CD4-positive, alpha-beta T cell (primary cell): Measurements from ENCODE around the gene SULT6B1. TPM values are rescaled to one million over a fixed set of nuclear protein-coding genes. Genes with fewer than 3 reads are reported as not detected.

Source experiments
- ATAC-seq: fragments of 200-7000 bp; cut with Tn5 transposase; one replicate; pipeline ENCODE4 v1.10.0; 2022; ENCODE audit warnings: mild to moderate bottlenecking; ENCODE audit not compliant: poor library complexity
- CTCF ChIA-PET: fragments of 350-600 bp; sonication (Branson Sonifier 250); formaldehyde crosslinking; loops from one replicate; lab custom pipeline; 2021; ENCODE audit warnings: antibody characterized with exemption, inconsistent platforms; lab: Charles Lee
- POLR2A ChIA-PET: fragments of 350-600 bp; sonication (Branson Sonifier 250); formaldehyde crosslinking; loops from one replicate; lab custom pipeline; 2021; ENCODE audit warnings: antibody characterized with exemption, inconsistent platforms; lab: Charles Lee
- DNase-seq, 14 experiments: peaks; one replicate each; pipeline ENCODE4 v3.0.0-alpha.2; 2013 to 2020; ENCODE audit warnings: mixed read lengths in 2 of 14
- H3K27ac ChIP-seq, 2 donors: one replicate each; pipeline versions ENCODE4 v1.5.1 to v1.7.0; 2013; ENCODE audit warnings: low read length in 2 of 2, low read depth in 1 of 2, mild to moderate bottlenecking in 1 of 2
- H3K27me3 ChIP-seq, 2 experiments: 1 replicate in 1 of 2; 2 replicates in 1 of 2; pipeline versions ENCODE4 v1.6.1 to v1.7.0; 2013; ENCODE audit warnings: low read length in 2 of 2, control low read depth in 1 of 2, mild to moderate bottlenecking in 1 of 2, moderate library complexity in 1 of 2; ENCODE audit not compliant: insufficient read depth in 2 of 2, control insufficient read depth in 1 of 2
- H3K36me3 ChIP-seq: one replicate; pipeline ENCODE4 v1.6.1; 2013; ENCODE audit warnings: low read length, control low read depth; ENCODE audit not compliant: insufficient read depth
- H3K4me1 ChIP-seq: one replicate; pipeline ENCODE4 v1.6.1; 2013; ENCODE audit warnings: low read length, control low read depth; ENCODE audit not compliant: insufficient read depth
- H3K4me3 ChIP-seq: one replicate; pipeline ENCODE4 v1.5.1; 2013; ENCODE audit warnings: mild to moderate bottlenecking, low read length, moderate library complexity
- H3K9me3 ChIP-seq, 2 experiments: 1 replicate in 1 of 2; 2 replicates in 1 of 2; pipeline versions ENCODE4 v1.6.1 to v1.7.0; 2013; ENCODE audit warnings: low read length in 2 of 2, mild to moderate bottlenecking in 2 of 2, control low read depth in 1 of 2, moderate library complexity in 1 of 2; ENCODE audit not compliant: control insufficient read depth in 1 of 2, insufficient read depth in 1 of 2
- H3K27ac Mint-ChIP-seq: one replicate; pipeline ENCODE4 v1.8.0; 2020; ENCODE audit warnings: mixed read lengths
- H3K27me3 Mint-ChIP-seq: one replicate; pipeline ENCODE4 v1.8.0; 2021; ENCODE audit warnings: mixed read lengths
- H3K36me3 Mint-ChIP-seq: one replicate; pipeline ENCODE4 v1.8.0; 2021; ENCODE audit warnings: low read depth, mixed read lengths
- H3K4me1 Mint-ChIP-seq: one replicate; pipeline ENCODE4 v1.8.0; 2021; ENCODE audit warnings: low read depth, mixed read lengths
- H3K4me3 Mint-ChIP-seq: one replicate; pipeline ENCODE4 v1.8.0; 2020; ENCODE audit warnings: mild to moderate bottlenecking, mixed read lengths
- H3K9me3 Mint-ChIP-seq: one replicate; pipeline ENCODE4 v1.8.0; 2020; ENCODE audit warnings: mixed read lengths
- intact Hi-C, 2 experiments: fragments of 100-400 bp; cut with DNase I in 1 of 2; cut with micrococcal nuclease in 1 of 2; formaldehyde crosslinking; loops; one replicate each; pipeline versions ENCODE4 v1.15.1 to v1.9.0; 2023 to 2025; cut with DNase I, micrococcal nuclease
- total RNA-seq, 174 experiments: library from RNA in 2 of 174; stranded (reverse) in 2 of 174; gene quantifications; one replicate each; pipeline ENCODE4 v1.2.3 and lab custom pipeline; 2021 to 2026
- TF ChIP-seq, protein P1 (sequence below): fragments of 200-600 bp; IDR thresholded peaks from one replicate; pipeline ENCODE4 v1.8.0; 2022; ENCODE audit warnings: antibody characterized with exemption, mild to moderate bottlenecking

SULT6B1 gene
- total RNA-seq, 2 experiments from 2014 or later: not detected

DNA sequence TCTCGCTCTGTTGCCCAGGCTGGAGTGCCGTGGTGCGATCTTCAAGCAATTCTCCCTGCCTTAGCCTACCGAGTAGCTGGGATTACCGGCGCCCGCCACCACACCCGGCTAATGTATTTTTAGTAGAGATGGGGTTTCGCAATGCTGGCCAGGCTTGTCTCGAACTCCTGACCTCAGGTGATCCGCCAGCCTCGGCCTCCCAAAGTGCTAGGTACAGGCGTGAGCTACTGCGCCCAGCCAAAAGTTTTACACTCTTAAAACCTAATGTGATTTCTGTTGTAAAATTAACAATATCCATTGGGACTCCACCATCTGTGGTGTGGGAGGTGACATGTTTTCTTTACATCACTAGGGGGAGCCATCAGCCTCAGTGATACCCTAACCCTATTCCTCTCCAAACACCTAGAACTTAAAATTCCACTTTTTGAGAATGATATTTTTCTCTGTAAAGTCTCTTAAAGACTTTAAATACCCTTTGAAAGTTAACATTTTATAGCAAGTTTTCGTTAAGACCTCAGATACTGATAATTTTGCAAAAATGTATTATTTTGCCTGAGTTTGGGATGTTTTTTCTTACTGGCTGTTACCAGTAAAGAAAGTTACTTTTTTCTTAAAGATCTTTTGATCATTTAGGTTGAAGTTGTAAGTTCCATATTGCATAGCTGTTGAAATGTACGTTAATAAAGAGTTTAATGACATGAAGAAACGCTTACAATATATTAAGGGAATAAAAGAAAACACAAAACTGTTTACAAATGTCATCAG lies 20.1 kb downstream of the SULT6B1 start:
- Histone ChIP-seq H3K27ac (no peak overlapping the region), H3K9me3 (peaks cover 0 to 9% of the 10 kb centered on the region in 2 experiments), H3K27me3 (no peaks in the 10 kb centered on the region), H3K4me3 (no peak overlapping the region), H3K4me1 (no peaks in the 10 kb centered on the region), H3K36me3 (no peaks in the 10 kb centered on the region)
- H3K36me3 Mint-ChIP-seq: no peaks in the 10 kb centered on the region
- peak; percentile 85 for ATAC-seq
- no peak overlapping the region for H3K27ac Mint-ChIP-seq
- ChIA-PET POLR2A (no interaction called here), CTCF (interaction anchor here (0.6 to 1.1 kb wide), 4 partner anchors 10 to 1179 kb away, joined by 3 to 5 read pairs (median 4); partner anchors contain the start of gene EIF2AK2)
- DNase-seq: peak in 6 of 14 experiments; percentile 6 to 66 (median 46)
- TF ChIP-seq, protein P1, sequence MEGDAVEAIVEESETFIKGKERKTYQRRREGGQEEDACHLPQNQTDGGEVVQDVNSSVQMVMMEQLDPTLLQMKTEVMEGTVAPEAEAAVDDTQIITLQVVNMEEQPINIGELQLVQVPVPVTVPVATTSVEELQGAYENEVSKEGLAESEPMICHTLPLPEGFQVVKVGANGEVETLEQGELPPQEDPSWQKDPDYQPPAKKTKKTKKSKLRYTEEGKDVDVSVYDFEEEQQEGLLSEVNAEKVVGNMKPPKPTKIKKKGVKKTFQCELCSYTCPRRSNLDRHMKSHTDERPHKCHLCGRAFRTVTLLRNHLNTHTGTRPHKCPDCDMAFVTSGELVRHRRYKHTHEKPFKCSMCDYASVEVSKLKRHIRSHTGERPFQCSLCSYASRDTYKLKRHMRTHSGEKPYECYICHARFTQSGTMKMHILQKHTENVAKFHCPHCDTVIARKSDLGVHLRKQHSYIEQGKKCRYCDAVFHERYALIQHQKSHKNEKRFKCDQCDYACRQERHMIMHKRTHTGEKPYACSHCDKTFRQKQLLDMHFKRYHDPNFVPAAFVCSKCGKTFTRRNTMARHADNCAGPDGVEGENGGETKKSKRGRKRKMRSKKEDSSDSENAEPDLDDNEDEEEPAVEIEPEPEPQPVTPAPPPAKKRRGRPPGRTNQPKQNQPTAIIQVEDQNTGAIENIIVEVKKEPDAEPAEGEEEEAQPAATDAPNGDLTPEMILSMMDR: peak; percentile 71
- peaks cover 8% of the 10 kb centered on the region for H3K9me3 Mint-ChIP-seq
- no peak overlapping the region for H3K4me3 Mint-ChIP-seq
- intact Hi-C loops: loop anchor here (2.0 to 5.0 kb wide), 3 partner anchors 64 to 709 kb away; partner anchors contain the start of genes CEBPZ (in 1 of the 2) and NDUFAF7 (in 1 of the 2)
- no peaks in the 10 kb centered on the region for H3K27me3 Mint-ChIP-seq
- no peaks in the 10 kb centered on the region for H3K4me1 Mint-ChIP-seq

DNA sequence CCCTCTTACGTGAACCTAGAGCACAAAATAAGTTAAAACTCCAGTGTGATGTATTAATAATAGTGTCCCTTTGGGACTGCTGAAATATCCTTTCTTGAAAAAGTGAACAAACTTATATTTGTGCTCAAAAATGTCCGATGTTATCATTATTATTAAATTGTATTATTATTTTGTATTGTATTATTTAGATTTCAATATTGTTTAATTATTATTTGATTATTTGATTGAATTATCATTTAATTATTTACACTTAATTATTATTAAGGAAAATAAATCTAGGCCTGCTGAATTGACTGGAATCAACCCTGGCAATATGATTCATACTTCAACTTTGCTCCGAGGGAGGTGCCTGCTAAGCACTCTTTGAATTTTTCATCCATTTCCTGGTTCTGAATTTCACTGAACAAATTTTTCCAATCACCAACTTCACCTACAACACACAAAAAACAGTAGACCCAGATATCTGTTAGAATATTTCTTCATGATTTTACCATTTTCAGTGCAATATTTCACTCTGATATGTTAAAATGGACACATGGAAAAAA lies 20.8 kb downstream of the SULT6B1 start:
- intact Hi-C loops: loop anchor here (2.0 to 5.0 kb wide), 3 partner anchors 65 to 710 kb away; partner anchors contain the start of genes CEBPZ (in 1 of the 2) and NDUFAF7 (in 1 of the 2)
- Histone ChIP-seq H3K36me3 (no peaks in the 10 kb centered on the region), H3K27ac (no peak overlapping the region), H3K27me3 (no peaks in the 10 kb centered on the region), H3K4me1 (no peaks in the 10 kb centered on the region), H3K9me3 (peaks cover 0 to 9% of the 10 kb centered on the region in 2 experiments), H3K4me3 (no peak overlapping the region)
- Mint-ChIP-seq H3K4me1 (no peaks in the 10 kb centered on the region), H3K9me3 (peaks cover 8% of the 10 kb centered on the region), H3K36me3 (no peaks in the 10 kb centered on the region), H3K27ac (no peak overlapping the region), H3K4me3 (no peak overlapping the region), H3K27me3 (no peaks in the 10 kb centered on the region)
- no peak for ATAC-seq
- ChIA-PET CTCF (interaction anchor here (1.0 to 1.2 kb wide), 3 partner anchors 9 to 35 kb away, joined by 3 to 5 read pairs (median 4); no protein-coding TSS in a partner anchor), POLR2A (no interaction called here)
- TF ChIP-seq, protein P1: no peak
- DNase-seq: no peak

DNA sequence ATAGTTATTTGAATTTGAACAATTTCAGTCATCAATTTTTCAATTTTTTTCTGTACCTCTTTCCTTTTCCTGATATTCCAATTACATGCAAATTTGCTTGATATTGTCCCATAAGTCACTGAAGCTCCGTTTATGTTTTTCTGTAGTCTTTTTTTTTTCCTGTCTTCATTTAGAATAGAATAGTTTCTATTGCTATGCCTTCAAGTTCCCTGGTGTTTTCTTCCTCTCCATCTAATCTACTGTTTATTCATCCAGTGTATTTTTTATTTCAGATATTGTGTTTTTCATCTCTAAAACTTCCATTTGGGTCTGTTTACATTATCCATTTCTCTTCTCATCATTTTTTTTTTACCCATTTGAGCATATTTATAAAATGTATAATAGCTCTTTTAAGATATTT lies 23.7 kb downstream of the SULT6B1 start:
- ChIA-PET CTCF (no interaction called here), POLR2A (interaction anchor here (1.5 kb wide), 1 partner anchor 8 kb away, joined by 5 read pairs; the partner anchor contains the start of gene EIF2AK2)
- H3K4me3 ChIP-seq: no peak overlapping the region
- H3K4me1 Mint-ChIP-seq: no peaks in the 10 kb centered on the region
- H3K36me3 Mint-ChIP-seq: no peaks in the 10 kb centered on the region
- peaks cover 8% of the 10 kb centered on the region for H3K9me3 Mint-ChIP-seq
- peaks cover 0 to 9% of the 10 kb centered on the region in 2 experiments for H3K9me3 ChIP-seq
- no peaks in the 10 kb centered on the region for H3K27me3 ChIP-seq
- TF ChIP-seq, protein P1: no peak
- intact Hi-C loops: loop anchor here (5.0 kb wide), 2 partner anchors 68 to 713 kb away; partner anchors contain the start of genes CEBPZ (in 1 of the 2) and NDUFAF7 (in 1 of the 2)
- H3K4me3 Mint-ChIP-seq: no peak overlapping the region
- no peak for ATAC-seq
- H3K4me1 ChIP-seq: no peaks in the 10 kb centered on the region
- H3K27ac Mint-ChIP-seq: no peak overlapping the region
- no peak for DNase-seq
- H3K27me3 Mint-ChIP-seq: no peaks in the 10 kb centered on the region
- H3K27ac ChIP-seq: no peak overlapping the region
- H3K36me3 ChIP-seq: no peaks in the 10 kb centered on the region
